H1 (cell line): ENCODE results near the gene SLC25A31. TPM values are rescaled to one million over a fixed set of nuclear protein-coding genes. Genes with fewer than 3 reads are reported as not detected.
A peak's percentile ranks its signal among the peaks of the same experiment; 100 is the strongest.

ENCODE experiments used
- CTCF ChIA-PET: fragments of 300-600 bp; sonication (Branson Sonifier 250); formaldehyde crosslinking; loops from one replicate; lab custom pipeline; 2021; ENCODE audit not compliant: partially characterized antibody; lab: Charles Lee
- POLR2A ChIA-PET: fragments of 300-600 bp; sonication (Branson Sonifier 250); formaldehyde crosslinking; loops from one replicate; lab custom pipeline; 2021; ENCODE audit warnings: inconsistent platforms; ENCODE audit not compliant: partially characterized antibody; lab: Charles Lee
- DNase-seq, 2 experiments: peaks; one replicate each; pipeline versions ENCODE4 v3.0.0 to v3.0.0-alpha.2; 2010 to 2022; ENCODE audit warnings: low spot score in 2 of 2, low read depth in 1 of 2, mixed read lengths in 1 of 2
- FAIRE-seq: peaks from 2 replicates; lab custom pipeline; 2011; peaks lifted over from hg19 to GRCh38; lab: Jason Lieb, UNC
- H2AFZ ChIP-seq: 2 replicates; pipeline ENCODE4 v1.8.1; 2012; ENCODE audit warnings: low read length, inconsistent platforms
- H2AK5ac ChIP-seq: 2 replicates; pipeline ENCODE4 v1.6.1; 2013; ENCODE audit warnings: low read depth, low read length
- H2BK120ac ChIP-seq: replicated peaks from 2 replicates; pipeline ENCODE3; 2013; ENCODE audit warnings: low read depth, low read length, inconsistent platforms
- H2BK12ac ChIP-seq: 2 replicates; pipeline ENCODE4 v1.6.1; 2013; ENCODE audit warnings: low read depth, low read length
- H2BK15ac ChIP-seq: 2 replicates; pipeline ENCODE4 v1.6.1; 2013; ENCODE audit warnings: low read length
- H2BK20ac ChIP-seq: 2 replicates; pipeline ENCODE4 v1.6.1; 2013; ENCODE audit warnings: low read length
- H2BK5ac ChIP-seq: 2 replicates; pipeline ENCODE4 v1.6.1; 2013; ENCODE audit warnings: low read depth, low read length
- H3K14ac ChIP-seq: 2 replicates; pipeline ENCODE4 v1.6.1; 2013; ENCODE audit warnings: inconsistent platforms; ENCODE audit not compliant: insufficient read length
- H3K18ac ChIP-seq: 2 replicates; pipeline ENCODE4 v1.6.1; 2013; ENCODE audit warnings: low read length; ENCODE audit errors: extremely low read depth
- H3K23ac ChIP-seq: 2 replicates; pipeline ENCODE4 v1.6.1; 2013; ENCODE audit warnings: inconsistent platforms; ENCODE audit not compliant: insufficient read length
- H3K23me2 ChIP-seq: 2 replicates; pipeline ENCODE4 v1.6.1; 2013; ENCODE audit warnings: low read depth, low read length
- H3K27ac ChIP-seq: 2 replicates; pipeline ENCODE4 v1.6.1; 2011; ENCODE audit warnings: low read depth, low read length, inconsistent platforms
- H3K27me3 ChIP-seq, 4 experiments: replicated peaks in 1 of 4; 1 replicate in 1 of 4; 2 replicates in 3 of 4; pipeline versions ENCODE4 v1.6.1 to v1.8.1; 2011 to 2013; ENCODE audit warnings: low read length in 3 of 4, mild to moderate bottlenecking in 3 of 4, inconsistent platforms in 2 of 4, mixed read lengths in 2 of 4, moderate library complexity in 1 of 4; ENCODE audit not compliant: control insufficient read depth in 3 of 4, insufficient read depth in 3 of 4; ENCODE audit errors: extremely low read depth in 1 of 4
- H3K36me3 ChIP-seq, 4 experiments: 2 replicates each; pipeline versions ENCODE4 v1.6.1 to v1.8.1; 2011 to 2013; ENCODE audit warnings: mild to moderate bottlenecking in 4 of 4, low read length in 3 of 4, moderate library complexity in 2 of 4, control low read depth in 1 of 4, inconsistent platforms in 1 of 4; ENCODE audit not compliant: insufficient read depth in 4 of 4, control insufficient read depth in 2 of 4
- H3K4ac ChIP-seq: replicated peaks from 2 replicates; pipeline ENCODE3; 2013; ENCODE audit warnings: low read length, low read depth, mixed read lengths, inconsistent platforms; ENCODE audit not compliant: insufficient read length
- H3K4me1 ChIP-seq, 4 experiments: replicated peaks in 1 of 4; 1 replicate in 1 of 4; 2 replicates in 3 of 4; pipeline versions ENCODE4 v1.6.1 to v1.8.1; 2011 to 2013; ENCODE audit warnings: low read length in 3 of 4, inconsistent platforms in 2 of 4, mixed read lengths in 1 of 4; ENCODE audit not compliant: insufficient read depth in 4 of 4, control insufficient read depth in 3 of 4
- H3K4me2 ChIP-seq, 2 experiments: 2 replicates each; pipeline versions ENCODE4 v1.6.1 to v1.8.1; 2011 to 2013; ENCODE audit warnings: low read depth in 2 of 2, low read length in 2 of 2, control low read depth in 1 of 2, inconsistent platforms in 1 of 2, mild to moderate bottlenecking in 1 of 2; ENCODE audit not compliant: insufficient read depth in 1 of 2
- H3K4me3 ChIP-seq, 4 experiments: fragments of 200-600, 300-600 bp in 1 of 4; sonication (generic), shearing (Covaris generic), sonication (Bioruptor Twin) in 1 of 4; 2 replicates each; pipeline versions ENCODE4 v1.5.1 to v1.8.1; 2011 to 2016; ENCODE audit warnings: low read length in 4 of 4, low read depth in 3 of 4, control low read depth in 2 of 4, inconsistent platforms in 2 of 4, mild to moderate bottlenecking in 2 of 4, mixed read lengths in 1 of 4, moderate library complexity in 1 of 4; ENCODE audit not compliant: insufficient read depth in 2 of 4; ENCODE audit errors: extremely low read depth in 1 of 4
- H3K56ac ChIP-seq: replicated peaks from 2 replicates; pipeline ENCODE3; 2013; ENCODE audit warnings: low read depth, mild to moderate bottlenecking, mixed read lengths, low read length, inconsistent platforms; ENCODE audit not compliant: insufficient read length
- H3K79me1 ChIP-seq: 2 replicates; pipeline ENCODE4 v1.6.1; 2013; ENCODE audit warnings: low read depth, low read length, control low read depth
- H3K79me2 ChIP-seq, 2 experiments: 2 replicates each; pipeline versions ENCODE4 v1.6.1 to v1.8.1; 2012 to 2013; ENCODE audit warnings: low read length in 2 of 2, mild to moderate bottlenecking in 2 of 2, inconsistent platforms in 1 of 2; ENCODE audit not compliant: insufficient read depth in 2 of 2, control insufficient read depth in 1 of 2
- H3K9ac ChIP-seq, 4 experiments: replicated peaks in 1 of 4; 1 replicate in 1 of 4; 2 replicates in 3 of 4; pipeline versions ENCODE4 v1.6.1 to v1.8.1; 2011 to 2013; ENCODE audit warnings: low read depth in 3 of 4, low read length in 3 of 4, control low read depth in 2 of 4, mild to moderate bottlenecking in 2 of 4, moderate library complexity in 2 of 4, inconsistent platforms in 1 of 4; ENCODE audit errors: extremely low read depth in 1 of 4
- H3K9me3 ChIP-seq, 2 experiments: 2 replicates each; pipeline versions ENCODE4 v1.6.1 to v1.8.1; 2012 to 2013; ENCODE audit warnings: mild to moderate bottlenecking in 2 of 2, moderate library complexity in 2 of 2, control low read depth in 1 of 2, inconsistent platforms in 1 of 2, low read depth in 1 of 2, low read length in 1 of 2, mixed read lengths in 1 of 2; ENCODE audit not compliant: insufficient read depth in 2 of 2
- H4K20me1 ChIP-seq, 2 experiments: replicated peaks in 1 of 2; 2 replicates each; pipeline versions ENCODE3 to v1.8.1; 2011 to 2013; ENCODE audit warnings: inconsistent platforms in 2 of 2, low read length in 2 of 2, mild to moderate bottlenecking in 1 of 2; ENCODE audit not compliant: insufficient read depth in 2 of 2, control insufficient read depth in 1 of 2
- H4K5ac ChIP-seq: 2 replicates; pipeline ENCODE4 v1.6.1; 2013; ENCODE audit warnings: low read length, low read depth, mixed read lengths, inconsistent platforms; ENCODE audit not compliant: insufficient read length
- H4K8ac ChIP-seq: 2 replicates; pipeline ENCODE4 v1.8.0; 2013; ENCODE audit warnings: mild to moderate bottlenecking, moderate library complexity, low read length, inconsistent platforms; ENCODE audit not compliant: insufficient read depth; ENCODE audit errors: extremely low read depth
- H4K91ac ChIP-seq: replicated peaks from 2 replicates; pipeline ENCODE3; 2013; ENCODE audit warnings: low read length, mixed read lengths, inconsistent platforms; ENCODE audit not compliant: insufficient read length
- CREB1 ChIP-seq: IDR thresholded peaks from 2 replicates; pipeline ENCODE4 v1.6.1; 2012; ENCODE audit warnings: inconsistent platforms
- EGR1 ChIP-seq: IDR thresholded peaks from 2 replicates; pipeline ENCODE4 v1.6.1; 2011; ENCODE audit warnings: low read depth, low read length, borderline replicate concordance
- GABPA ChIP-seq: IDR thresholded peaks from 2 replicates; pipeline ENCODE4 v1.6.1; 2011; ENCODE audit warnings: mild to moderate bottlenecking, low read length, moderate library complexity, borderline replicate concordance; ENCODE audit not compliant: insufficient read depth
- HDAC6 ChIP-seq: IDR thresholded peaks from one replicate; pipeline ENCODE4 v1.7.1; 2012; ENCODE audit warnings: low read depth, mild to moderate bottlenecking, inconsistent platforms, low read length, moderate library complexity
- KDM1A ChIP-seq: fragments of 200-600, 300-600 bp; sonication (generic); IDR thresholded peaks from 2 replicates; pipeline ENCODE4 v1.7.1; 2016; ENCODE audit warnings: mild to moderate bottlenecking, low read length, borderline replicate concordance
- NRF1 ChIP-seq: IDR thresholded peaks from 2 replicates; pipeline ENCODE4 v1.6.1; 2011; ENCODE audit warnings: mild to moderate bottlenecking, low read depth, low read length, improper control_type of control experiment
- POLR2A ChIP-seq, 2 experiments: IDR thresholded peaks; 1 replicate in 1 of 2; 2 replicates in 1 of 2; pipeline ENCODE4 v1.6.1; 2011; ENCODE audit warnings: low read depth in 2 of 2, low read length in 2 of 2, mild to moderate bottlenecking in 2 of 2; ENCODE audit errors: control extremely low read depth in 1 of 2
- POLR2AphosphoS5 ChIP-seq: IDR thresholded peaks from 2 replicates; pipeline ENCODE4 v1.6.1; 2011; ENCODE audit warnings: low read depth, low read length
- SIN3A ChIP-seq, 2 experiments: IDR thresholded peaks in 1 of 2; conservative IDR thresholded peaks in 1 of 2; 2 replicates each; pipeline ENCODE4 v1.6.1; 2011 to 2012; ENCODE audit warnings: low read length in 2 of 2, improper control_type of control experiment in 1 of 2, low read depth in 1 of 2, mild to moderate bottlenecking in 1 of 2
- SP2 ChIP-seq: IDR thresholded peaks from 2 replicates; pipeline ENCODE4 v1.6.1; 2012; ENCODE audit warnings: mild to moderate bottlenecking, low read length, inconsistent platforms
- SUZ12 ChIP-seq: fragments of 200-600 bp; sonication (generic); IDR thresholded peaks from 2 replicates; pipeline ENCODE4 v1.6.1; 2012; ENCODE audit warnings: mild to moderate bottlenecking, inconsistent platforms, low read length, moderate library complexity, mixed read lengths
- TAF7 ChIP-seq: optimal IDR thresholded peaks from 2 replicates; pipeline ENCODE3; 2011; ENCODE audit warnings: low read depth, mild to moderate bottlenecking, inconsistent platforms, low read length, moderate library complexity, borderline replicate concordance
- TEAD4 ChIP-seq: IDR thresholded peaks from 2 replicates; pipeline ENCODE4 v1.6.1; 2012; ENCODE audit warnings: low read depth, low read length, inconsistent platforms, mixed read lengths
- YY1 ChIP-seq: IDR thresholded peaks from 2 replicates; pipeline ENCODE4 v1.6.1; 2011; ENCODE audit warnings: low read depth, mild to moderate bottlenecking, low read length
- WGBS, 2 experiments: shearing (Covaris generic) in 1 of 2; methylation state at CpG; one replicate each; pipeline versions ENCODE4 v1.1.6 to v1.1.7; 2013 to 2015; ENCODE audit warnings: low lambda C conversion rate in 2 of 2, mixed read lengths in 2 of 2, inconsistent platforms in 1 of 2, low coverage in 1 of 2, missing lambda C conversion rate in 1 of 2; ENCODE audit not compliant: insufficient replicate concordance in 2 of 2, insufficient coverage in 1 of 2, insufficient read length in 1 of 2; ENCODE audit errors: extremely low coverage in 1 of 2, missing lambda C conversion rate in 1 of 2; 5-methylcytosine and 5-hydroxymethylcytosine counted together
- polyA plus RNA-seq, 7 experiments: library from polyadenylated mRNA; depleted of rRNA in 3 of 7; stranded (reverse) in 5 of 7; unstranded in 2 of 7; fragments of >200 nt in 5 of 7; fragments of 200-250 nt in 2 of 7; gene quantifications; 1 replicate in 5 of 7; 2 replicates in 1 of 7; 4 replicates in 1 of 7; pipeline versions ENCODE4 v1.2.1 to v1.2.3, GENCODE V29; 2011 to 2013; ENCODE audit warnings: missing spikeins in 2 of 7, mixed read lengths in 2 of 7
- total RNA-seq: library from RNA; stranded (reverse); fragmentation: NEBNext Ultra II Directional; extraction: Animal tissue kit (Norgen Biotek cat#: 25700); gene quantifications from 2 replicates; pipeline ENCODE4 v1.2.1, GENCODE V29; 2021

SLC25A31 gene
- total and polyA plus RNA-seq, 2 of the 8 experiments (the other 6 are each of a cell fraction or from before 2014, with no cell fraction given), result not detected

DNA sequence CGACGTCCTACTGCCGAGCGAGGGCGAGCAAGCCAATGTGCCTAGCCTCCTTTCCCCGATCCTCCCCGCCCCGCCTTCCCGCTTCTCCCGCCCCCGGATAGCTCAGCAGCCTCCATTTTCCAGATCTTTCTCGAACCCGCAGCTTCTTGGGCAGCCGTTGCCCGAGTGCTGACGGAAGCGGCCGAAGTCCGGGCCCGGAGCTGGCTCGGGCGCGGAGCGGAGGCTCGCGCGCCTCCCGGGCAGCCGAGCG is 51.8 kb downstream of the SLC25A31 start:
- WGBS, 2 experiments, result 4% methylated on average over 15 of the region's 30 CpGs; no CpG with 5 or more reads in 1 of the 2 experiments
- Histone ChIP-seq H3K27ac (no peak overlapping the region), H4K5ac (peak overlapping the region; percentile 48), H2BK12ac (no peak overlapping the region), H3K4me3 (peak overlapping the region; percentile 52 to 80 (median 70)), H3K9me3 (no peaks in the 10 kb centered on the region), H3K23ac (no peak overlapping the region), H3K4me2 (peak overlapping the region; percentile 87 to 99), H3K79me2 (no peaks in the 10 kb centered on the region), H2BK15ac (no peak overlapping the region), H3K4ac (no peak overlapping the region), H2AFZ (peak overlapping the region; percentile 80; the same call in 1 of the 2 replicates), H4K8ac (peak overlapping the region; percentile 97; the same call in 1 of the 2 replicates), H3K56ac (no peak overlapping the region), H2BK5ac (peak overlapping the region; percentile 53), H3K14ac (no peak overlapping the region), H3K27me3 (peaks cover 7 to 34% (median 25%) of the 10 kb centered on the region in 4 experiments), H2AK5ac (no peak overlapping the region), H4K91ac (no peak overlapping the region), H2BK120ac (no peak overlapping the region), H3K36me3 (no peaks in the 10 kb centered on the region), H4K20me1 (no peaks in the 10 kb centered on the region), H3K79me1 (no peaks in the 10 kb centered on the region), H3K4me1 (peaks cover 0 to 10% (median 1%) of the 10 kb centered on the region in 4 experiments; a peak in 5 of 7 replicates), H3K9ac (peak overlapping the region; percentile 46 to 84 (median 64)), H3K23me2 (peaks cover 12% of the 10 kb centered on the region), H2BK20ac (no peak overlapping the region), H3K18ac (0 out of 2 replicates have a peak overlapping the region, but pooled peaks have one; percentile 63)
- CTCF ChIA-PET, result interaction anchor here (0.5 to 1.3 kb wide), 6 partner anchors 37 to 254 kb away, joined by 3 to 7 read pairs (median 3); no protein-coding TSS in a partner anchor
- POLR2A ChIA-PET, result interaction anchor here (0.6 to 1.8 kb wide), 7 partner anchors 9 to 294 kb away, joined by 3 to 11 read pairs (median 4); partner anchors contain the start of genes ABHD18, MFSD8 and PLK4
- DNase-seq (peak; percentile 83 to 91), FAIRE-seq (no peak)
- TF ChIP-seq YY1 (peak; percentile 15; the same call in 1 of the 2 replicates), TEAD4 (no peak), HDAC6 (no peak), CREB1 (no peak; the same call in 1 of the 2 replicates), SP2 (no peak), POLR2AphosphoS5 (no peak), NRF1 (peak; percentile 68; the same call in 1 of the 2 replicates), SUZ12 (no peak), POLR2A (IDR thresholded peaks at IDR 0.05; ENCODE audit: control extremely low read depth in 1 of 2, low read depth in 2 of 2, low read length in 2 of 2) (no peak), KDM1A (no peak), TAF7 (no peak), GABPA (no peak), SIN3A (conservative IDR thresholded peaks at IDR 0.05 in 1 of 2, IDR thresholded peaks at IDR 0.05 in 1 of 2; ENCODE audit: low read depth in 1 of 2, low read length in 2 of 2) (no peak), EGR1 (peak; percentile 69; the same call in 1 of the 2 replicates)
